Measurements from ENCODE around the gene SCRN2.

The SCRN2 gene

DNA sequence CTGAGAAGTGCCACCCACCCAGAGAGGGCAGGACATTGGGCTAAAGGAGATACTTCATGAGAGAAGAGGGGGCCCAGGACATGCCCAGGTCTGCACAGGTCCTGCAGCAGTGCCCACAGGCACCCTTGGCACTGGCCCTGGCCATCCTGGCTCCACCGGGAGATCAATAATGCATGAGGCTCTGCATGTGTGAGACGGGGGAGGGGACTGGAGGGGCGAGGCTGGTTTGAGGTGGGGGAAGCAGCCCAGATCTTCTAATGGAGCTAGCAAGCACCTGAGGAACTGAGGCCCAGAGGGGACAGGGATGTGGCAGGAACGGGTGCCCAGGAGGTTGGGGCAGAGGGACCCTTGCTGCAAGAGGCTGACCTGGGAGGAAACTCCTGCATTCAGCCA lies 20.0 kb downstream of the SCRN2 start:
- DNase-seq (ENCODE audit: low spot score): no peak

DNA sequence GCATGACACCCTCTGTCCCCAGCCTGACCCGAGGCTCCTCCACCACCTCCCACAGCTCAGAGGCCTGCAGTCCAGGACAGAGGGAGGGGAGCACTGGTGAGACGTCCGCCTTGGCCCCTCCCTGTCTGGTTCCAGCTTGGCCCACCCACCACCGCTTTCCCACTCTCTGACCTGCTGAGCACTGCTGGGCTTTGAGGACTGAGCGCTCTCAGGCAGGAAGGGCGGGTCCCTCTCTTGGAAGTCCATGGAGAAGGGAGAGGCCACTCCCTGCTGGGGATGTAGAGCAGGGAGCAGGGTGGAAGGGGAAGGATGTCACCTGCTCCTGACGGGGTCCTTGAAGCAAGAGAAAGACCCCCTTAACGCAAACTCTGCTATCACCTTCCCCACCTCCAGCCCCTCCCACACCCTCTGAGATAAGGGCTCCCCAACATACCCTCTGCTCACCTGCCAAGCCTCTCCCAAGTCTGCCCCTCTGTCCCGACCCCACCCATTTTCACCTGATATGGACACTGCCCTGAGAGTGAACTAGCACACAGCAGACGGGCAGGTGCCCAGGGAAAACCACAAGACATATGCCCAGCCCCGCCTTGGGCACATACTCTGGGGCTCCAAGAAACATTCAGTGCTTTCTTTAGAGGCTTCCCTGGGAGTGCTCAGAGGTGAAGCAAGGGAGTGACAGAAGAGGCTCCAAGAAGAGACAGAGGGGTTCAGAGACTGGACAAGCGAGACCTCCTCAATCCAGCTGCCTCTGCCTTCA lies 20.9 kb downstream of the SCRN2 start:
- no peak for DNase-seq (ENCODE audit: low spot score)

DNA sequence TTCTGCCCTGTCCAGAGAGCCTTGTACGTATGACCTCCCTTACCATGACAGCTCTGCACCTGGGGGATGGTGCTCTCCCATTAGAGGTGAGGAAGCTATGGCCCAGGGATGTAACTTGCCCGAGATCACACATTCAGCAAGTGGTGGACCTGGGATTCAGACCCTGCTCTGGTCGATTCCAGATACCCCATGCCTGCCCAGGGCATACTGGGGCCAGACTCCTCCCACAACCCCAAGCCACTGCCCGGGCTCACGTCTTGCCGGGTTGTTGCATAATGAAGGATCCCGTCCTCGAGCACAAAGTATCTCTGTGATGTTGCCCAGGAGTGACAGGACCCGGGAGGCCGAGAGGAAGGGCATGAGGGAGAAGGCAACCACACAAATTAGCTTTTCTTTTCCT lies 21.6 kb downstream of the SCRN2 start:
- no peak for DNase-seq (ENCODE audit: low spot score)

DNA sequence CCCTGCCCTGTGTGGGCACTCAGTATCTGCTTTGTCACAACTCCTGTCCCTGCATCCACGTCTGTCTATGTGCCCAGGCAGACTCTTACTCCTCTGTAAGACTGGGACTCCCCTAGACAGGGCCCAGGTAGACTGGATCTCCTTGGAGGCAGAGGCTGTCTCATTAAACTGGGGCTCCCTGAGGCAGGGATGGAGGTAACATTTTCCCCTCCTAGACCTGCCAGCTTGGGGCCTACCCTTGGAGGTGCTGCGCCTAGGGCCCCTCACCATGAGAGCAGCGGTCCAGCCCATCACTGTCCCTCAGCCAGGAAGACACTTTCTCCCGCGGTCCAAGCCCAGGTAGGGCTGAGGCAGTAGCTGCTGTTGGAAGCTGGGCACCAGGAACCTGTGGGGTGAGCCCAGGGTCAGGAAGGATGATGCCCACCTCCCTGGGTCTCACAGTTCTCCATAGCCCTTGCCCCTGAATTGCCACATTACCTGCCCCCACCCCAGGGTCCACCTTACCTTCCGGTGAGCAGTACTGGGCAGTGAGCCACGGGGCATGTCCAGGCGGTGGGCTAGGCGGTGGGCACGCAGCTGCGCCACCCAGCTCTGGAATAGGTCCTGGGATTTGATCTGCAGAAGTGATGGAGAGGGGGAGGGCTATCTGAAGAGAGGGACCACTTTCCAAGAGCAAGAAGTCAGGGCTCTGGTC lies 22.9 kb downstream of the SCRN2 start:
- no peak for DNase-seq (ENCODE audit: low spot score)

DNA sequence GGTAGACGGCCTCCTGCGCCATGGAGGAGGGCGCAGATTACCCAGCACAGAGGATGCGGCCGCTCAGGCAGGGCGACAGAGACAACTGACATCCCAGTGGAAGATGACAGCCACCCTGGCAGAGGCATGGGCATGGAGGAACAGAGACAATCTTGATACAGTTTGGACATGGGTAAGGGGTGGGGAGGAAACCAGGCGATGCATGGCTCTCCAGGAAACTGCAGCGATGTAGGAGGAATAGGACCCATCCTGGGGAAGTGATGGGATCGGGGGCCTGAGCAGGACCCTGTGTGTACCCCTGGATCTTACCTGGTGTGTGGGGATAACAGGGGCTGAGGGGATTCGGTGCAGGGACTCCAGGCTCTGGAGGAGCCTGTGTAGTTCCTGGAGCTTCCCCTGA lies 24.1 kb downstream of the SCRN2 start:
- no peak for DNase-seq (ENCODE audit: low spot score)

DNA sequence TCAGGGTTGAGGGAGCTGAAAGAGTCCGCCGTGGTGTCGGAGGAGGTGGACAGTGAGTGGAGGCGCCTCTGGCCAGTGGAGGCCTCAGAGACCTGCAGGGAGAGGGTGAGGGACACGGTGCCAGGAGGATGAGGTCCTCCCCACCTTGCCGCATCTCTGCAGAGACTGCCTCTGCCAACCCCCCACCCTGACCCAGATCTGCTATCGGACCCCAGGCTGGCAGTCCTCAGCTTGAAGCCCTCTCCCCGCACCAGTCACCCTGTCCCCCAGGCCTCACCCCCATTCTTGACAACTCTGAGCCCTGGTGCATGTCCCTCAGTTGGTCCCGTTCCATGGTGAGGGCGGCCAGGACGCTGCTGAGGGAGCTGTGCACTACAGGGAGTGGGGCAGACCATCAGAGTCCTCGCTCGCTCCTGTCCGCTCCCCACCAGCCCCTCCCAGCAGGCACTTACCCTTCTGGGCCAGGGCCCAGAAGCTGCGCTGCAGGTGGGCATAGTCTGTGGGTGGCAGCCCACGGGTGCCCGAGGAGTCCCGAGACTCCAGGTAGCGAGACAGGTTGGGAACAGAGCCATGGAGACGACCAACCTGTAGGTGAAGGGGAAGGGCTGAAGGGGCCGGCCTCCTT lies 24.9 kb downstream of the SCRN2 start:
- DNase-seq (ENCODE audit: low spot score): no peak

DNA sequence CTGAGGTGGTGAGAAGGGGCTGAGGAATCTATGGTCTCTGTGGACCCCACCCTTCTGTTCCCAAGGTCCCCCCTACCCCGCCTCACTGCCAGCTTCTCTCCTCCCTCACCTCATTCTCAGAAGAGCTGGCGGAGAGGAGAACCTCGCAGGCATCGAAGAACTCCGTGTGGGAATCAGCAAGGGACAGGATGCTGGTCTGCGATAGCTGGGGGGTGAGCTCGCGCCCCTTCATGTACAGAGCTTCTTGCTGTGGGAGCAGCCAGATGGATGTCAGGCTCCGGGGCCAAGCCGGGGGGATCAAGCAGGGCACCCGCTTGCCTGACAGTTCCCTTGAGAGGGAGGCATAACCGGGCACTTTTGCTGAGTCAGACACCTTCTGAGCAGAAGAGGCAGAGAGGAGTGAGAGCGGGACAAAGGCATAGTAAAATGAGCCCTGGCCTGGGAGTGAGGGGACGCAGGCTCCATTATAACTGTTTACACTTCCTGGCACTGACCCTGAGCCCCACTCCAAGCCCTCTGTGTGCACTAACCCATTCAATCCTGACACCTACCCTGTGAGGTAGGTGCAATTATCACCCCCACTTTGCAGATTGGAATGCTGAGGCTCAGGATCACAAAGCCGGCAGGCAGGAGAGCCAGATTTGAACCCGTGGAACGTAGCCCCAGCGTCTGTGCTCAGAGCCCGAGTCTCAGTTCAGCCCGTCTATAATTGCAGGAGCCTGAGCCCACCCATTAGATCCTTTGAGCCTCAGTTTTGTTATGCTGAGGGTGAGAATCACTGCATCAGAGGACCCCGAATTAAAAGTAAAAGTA lies 25.8 kb downstream of the SCRN2 start:
- DNase-seq (ENCODE audit: low spot score): no peak

DNA sequence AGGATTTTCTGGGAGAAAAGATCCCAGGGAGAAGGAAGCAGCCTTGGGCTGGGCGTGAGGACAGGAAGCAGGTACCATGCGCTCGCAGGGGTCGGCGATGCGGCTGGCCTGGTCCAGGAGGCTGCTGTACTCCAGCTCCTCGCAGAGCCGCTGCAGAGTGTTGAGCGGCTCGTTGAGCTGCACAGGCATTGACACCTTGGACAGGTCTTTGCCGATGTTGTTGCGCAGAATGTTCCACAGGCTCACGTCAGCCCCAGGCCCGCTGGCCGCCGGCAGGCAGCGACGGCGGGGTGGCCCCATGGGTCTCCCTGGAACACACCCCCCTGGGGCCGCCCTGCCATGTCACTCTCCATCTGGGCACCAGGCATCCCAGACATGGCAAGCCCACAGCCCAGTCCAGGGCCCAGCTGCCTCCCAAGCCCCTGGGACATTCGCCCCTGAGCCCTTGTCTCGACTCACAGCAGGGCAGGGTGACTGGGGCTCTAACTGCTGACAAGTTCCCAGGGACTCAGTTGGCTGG lies 27.5 kb downstream of the SCRN2 start:
- no peak for DNase-seq (ENCODE audit: low spot score)

DNA sequence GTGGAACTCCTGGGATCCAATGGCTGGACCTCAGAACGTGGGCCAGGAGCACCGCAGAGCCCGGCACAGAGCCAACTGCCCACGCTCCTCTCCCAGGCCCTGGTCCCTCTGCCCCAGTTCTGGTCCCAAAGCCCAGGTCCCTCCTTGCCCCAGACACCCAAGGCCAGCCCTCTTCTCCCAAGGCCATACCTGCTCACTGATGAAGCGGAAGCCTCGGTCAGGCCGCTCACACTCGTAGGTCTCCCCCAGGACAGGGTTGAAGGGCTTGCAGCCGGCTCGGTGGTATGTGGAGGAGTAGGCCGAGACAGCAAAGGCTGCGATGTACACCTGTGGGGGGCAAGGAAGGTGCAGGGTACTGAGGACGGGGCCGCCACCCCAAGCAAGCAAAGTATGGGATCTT lies 28.0 kb downstream of the SCRN2 start:
- DNase-seq (ENCODE audit: low spot score): no peak

DNA sequence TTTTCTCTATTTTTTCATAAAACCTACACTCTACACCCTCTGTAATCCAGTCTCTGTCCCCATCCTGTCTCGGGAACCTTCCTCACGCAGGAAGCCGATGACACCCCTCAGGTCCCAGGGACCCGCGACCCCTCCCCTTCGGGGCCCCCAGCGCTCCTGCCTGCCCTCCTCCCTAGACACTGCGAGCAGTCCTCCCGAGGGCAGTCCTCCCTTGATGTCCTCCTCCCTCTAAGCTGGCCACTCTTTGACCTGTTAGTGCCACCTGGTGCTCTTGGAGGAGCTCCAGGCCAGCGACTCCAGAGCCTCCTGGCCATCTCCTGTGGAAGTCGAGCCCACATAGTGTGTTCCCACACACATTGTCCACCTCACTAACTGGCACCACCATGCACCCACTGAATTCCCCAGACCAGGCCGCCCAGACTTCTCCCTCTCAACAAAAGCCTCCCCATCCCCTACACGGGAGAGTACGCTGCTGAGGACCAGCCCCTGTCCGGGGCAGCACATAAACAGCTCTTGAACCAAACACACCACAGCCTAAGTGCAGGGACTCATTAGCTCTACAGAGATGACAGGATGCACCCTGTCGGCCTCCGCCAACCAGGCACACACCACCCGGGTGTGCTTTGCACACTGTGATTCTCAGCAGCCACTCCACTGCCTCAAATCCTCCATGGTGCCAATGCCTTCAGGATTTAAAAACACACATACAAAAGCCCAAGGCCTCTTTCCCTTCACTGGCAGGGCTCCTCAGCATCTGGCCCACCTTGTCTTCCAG lies 28.7 kb downstream of the SCRN2 start:
- DNase-seq (ENCODE audit: low spot score): no peak

DNA sequence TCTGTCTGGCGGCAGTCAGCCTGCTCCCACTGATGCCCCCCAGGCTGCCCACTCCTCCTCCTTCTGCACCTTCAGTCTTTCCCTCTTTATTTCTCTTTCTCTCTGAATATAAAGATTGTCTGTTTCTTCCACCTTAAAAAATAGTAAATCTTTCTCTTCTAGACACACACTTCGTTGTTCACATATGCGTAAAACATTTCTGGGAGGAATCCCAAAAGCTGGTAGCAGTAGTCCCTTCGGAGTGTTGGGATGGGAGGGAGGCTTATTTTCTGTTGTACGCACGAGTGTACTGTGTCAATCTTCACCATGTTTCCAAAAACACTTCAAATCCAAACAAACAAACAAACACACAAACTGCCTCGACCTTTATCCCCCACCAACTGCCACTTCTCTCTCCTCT lies 29.4 kb downstream of the SCRN2 start:
- DNase-seq (ENCODE audit: low spot score): no peak

DNA sequence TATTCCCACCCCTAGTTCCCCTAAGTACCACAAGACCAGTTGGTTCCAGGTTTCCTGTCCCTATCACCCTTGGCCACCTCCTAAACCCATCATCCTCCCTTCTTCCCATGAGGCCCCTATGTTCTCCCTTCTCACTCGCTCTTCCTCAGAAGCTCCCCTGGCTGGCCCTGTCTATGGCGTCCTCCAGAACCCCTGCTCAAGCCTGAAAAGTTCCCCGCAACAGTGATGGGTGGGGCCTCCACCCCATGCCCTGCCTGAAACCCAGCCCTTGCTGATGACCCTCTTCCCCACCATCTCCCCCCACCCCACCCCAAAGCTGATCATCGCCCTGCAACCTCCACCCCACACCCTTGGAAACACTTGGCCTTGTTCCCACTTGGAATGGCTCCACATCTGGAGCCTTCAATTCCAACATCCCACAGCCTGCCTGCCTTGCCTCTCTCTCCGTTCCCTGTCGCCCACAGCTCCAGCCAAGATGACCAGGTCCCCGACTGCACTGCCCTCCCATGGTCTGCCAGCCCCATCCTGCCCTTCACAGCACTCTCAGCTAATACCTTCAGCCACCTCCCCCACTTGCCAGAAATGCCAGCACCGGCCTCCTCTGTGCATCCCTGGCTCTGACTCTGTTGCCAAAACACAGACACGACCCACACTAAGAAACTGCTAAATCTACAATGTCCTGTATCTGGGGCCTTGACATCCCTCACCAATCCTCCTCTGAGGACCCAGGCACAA lies 30.0 kb downstream of the SCRN2 start:
- DNase-seq (ENCODE audit: low spot score): no peak

DNA sequence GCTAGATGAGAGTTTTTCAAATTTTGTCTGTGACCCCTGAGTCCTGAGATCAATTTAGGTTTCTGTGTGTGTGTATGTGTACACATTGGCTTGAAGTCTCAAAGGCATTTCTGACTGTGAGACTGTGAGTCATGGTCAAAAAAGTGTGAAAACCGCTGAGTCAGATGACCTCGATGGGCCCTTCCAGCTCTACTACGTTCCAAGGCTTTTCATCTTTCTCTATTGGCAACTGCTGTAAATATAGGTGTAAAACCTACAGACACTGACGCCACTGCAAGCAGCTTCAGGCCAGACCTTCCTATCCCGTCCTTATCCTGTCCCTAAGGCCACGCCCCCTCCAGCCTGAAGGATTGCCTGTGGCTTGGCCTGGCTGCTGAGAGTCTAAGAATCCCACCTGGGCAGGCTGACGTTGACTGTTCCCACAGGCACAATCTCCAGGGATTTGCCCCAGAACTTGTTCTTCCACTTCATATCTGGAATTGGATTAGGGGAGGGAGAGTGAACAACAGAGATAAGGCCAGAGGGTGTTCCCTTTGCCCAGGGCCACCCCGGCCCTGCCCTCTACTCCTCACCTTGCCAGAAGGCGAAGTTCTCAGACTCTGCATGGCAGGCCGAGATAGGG lies 30.8 kb downstream of the SCRN2 start:
- DNase-seq (ENCODE audit: low spot score): peak; percentile 53

DNA sequence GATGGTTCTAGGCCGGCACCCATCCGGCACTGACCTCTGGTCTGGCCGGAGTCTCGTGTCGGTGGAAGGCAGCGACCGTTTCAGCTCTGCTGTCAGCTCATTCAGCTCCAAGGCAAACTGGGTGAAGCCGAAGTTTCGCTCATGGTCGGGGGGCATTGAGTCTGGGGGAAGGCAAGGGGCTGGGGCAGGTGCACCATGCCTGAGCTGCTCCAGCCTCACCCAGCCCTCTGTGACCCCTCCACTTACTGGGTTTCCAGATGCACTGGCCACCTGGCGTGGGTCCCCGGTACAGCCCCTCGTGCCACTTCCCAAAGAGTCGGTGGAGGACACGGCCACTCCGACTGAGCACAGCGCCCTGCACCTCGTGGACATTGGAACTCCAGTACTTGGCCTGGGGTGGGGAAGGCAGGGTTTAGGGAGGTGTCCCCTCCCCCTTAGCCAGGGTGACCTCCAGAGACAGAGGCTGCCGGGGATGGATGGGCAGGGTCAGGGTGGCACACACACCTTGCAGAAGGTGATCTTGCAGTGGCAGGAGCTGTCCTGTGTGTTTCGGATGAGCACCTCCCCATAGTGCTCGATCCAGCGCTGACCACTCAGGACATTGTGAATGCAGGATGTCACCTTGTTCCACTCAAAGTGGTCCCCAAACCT lies 32.1 kb downstream of the SCRN2 start:
- no peak for DNase-seq (ENCODE audit: low spot score)

DNA sequence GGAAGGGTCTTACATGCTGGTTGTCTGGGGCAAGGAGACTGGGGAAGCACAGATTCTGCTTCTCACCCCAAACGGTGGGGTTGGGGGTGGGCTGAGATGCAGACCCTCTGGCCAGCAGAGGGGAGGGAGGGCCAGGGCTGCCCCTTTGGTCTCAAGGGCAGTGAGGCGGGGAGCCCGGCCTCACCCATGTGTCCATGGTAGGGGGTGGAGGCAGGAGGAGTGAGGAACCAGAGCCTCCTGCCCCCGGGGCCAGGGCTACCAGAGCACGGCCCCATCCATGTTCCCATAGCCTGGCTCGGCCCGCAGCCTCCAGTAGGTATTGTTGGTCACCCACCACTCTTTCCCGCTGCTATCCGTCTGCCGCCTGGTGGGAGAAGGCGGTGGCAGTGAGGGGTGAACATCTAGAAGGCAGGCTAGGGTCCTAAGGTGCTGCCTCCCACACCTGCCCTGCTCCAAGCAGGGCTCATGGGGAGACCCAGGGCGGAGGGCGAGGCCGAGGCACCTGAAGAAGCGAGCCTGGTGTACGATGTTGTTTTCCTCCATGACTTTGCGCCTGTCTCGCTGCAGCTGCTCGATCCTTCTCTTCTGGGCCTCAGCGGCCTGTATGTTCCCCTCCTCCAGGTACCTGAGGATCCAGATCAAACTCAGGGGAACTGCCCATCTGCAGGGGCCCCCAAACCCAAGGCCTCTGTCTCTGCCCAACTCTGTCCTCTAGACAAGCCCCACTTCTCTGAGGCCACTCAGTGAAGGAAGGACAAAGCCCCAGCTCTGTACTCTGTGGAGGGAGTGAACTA lies 32.8 kb downstream of the SCRN2 start:
- DNase-seq (ENCODE audit: low spot score): no peak

DNA sequence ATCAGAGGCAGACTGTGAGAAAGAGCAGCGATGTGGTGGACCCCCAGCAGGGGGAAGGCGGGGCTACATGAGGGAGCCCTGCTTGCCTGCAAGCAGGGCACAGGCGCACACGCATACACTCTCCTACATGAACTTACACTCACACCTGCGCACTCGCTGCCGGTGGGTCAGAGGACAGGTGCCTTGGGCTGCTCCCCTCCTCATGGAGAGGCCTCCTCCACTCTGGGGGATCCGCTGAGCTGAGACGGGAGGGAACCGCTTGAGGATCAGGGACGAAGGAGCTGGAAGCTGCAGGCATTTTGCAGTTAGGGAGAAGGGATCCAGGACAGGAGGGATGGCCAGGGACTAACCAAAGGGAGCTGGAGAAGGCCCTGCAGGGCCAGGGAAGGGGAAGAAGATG lies 33.7 kb downstream of the SCRN2 start:
- no peak for DNase-seq (ENCODE audit: low spot score)

DNA sequence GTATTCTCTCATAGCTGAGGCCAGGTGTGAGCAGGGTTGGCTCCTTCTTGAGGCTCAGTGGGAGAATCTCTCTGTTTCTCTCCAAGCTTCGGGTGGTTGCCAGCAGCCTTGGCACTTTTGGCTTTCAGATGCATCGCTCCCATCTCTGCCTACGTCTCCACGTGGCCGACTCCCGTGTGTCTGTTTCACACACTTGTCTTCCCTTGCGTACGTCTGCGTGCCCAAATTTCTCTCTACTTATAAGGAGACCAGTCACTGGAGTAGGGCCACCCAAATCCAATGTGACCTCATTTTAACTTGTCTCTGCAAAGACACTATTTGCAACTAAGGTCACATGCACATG lies 34.2 kb downstream of the SCRN2 start:
- no peak for DNase-seq (ENCODE audit: low spot score)

DNA sequence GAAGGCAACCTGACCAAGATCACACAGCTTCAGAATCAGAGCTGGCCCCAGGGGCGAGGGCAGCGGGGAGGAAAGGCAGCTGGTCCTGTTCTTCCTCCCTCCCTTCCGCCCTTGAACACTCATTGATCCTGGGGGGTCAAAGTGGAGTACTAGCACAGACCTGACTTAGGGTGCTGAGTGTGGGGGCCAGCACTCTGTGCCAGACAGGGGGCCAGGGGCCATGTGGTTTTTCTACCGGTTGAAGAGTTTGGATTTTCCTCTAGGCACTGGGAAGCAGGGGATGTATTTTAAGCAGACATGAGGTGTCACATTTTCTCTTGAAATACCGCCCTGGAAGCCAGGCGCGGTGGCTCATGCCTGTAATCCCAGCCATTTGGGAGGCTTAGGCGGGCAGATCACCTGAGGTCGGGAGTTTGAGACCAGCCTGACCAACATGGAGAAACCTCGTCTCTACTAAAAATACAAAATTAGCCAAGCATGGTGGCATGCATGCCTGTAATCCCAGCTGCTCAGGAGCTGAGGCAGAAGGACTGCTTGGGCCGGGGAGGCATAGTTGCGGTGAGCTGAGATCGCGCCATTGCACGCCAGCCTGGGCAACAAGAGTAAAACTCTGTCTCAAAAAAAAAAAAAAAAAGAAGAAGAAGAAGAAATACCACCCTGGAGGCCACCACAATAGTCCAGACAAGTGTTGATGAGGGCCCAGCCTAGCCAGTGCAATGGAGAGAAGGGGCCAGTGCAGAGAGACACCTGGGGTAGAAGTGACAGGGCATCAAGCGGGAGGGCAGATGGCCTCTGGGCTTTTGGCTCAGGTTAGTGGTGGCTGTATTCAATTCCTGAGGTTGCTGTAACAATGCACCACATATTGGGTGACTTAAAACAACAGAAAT lies 34.8 kb downstream of the SCRN2 start:
- no peak for DNase-seq (ENCODE audit: low spot score)

Data from HuH-7.5 (cell line).